MCF 10A (cell line): Measurements from ENCODE around the gene PTGDR2. TPM values are rescaled to one million over a fixed set of nuclear protein-coding genes. Genes with fewer than 3 reads are reported as not detected.
"Not testable (repeated sequence)": the region's sequence is repeated elsewhere in the genome, so short reads cannot be mapped to it uniquely, and the experiment has no call there.

Experiments used
- BruUV-seq: library from RNA; stranded (reverse); fragments of 400-500 nt; replicated peaks from 2 replicates; lab custom pipeline; 2021; lab: Mats Ljungman, UMichigan
- CTCF ChIA-PET: fragments of 300-600 bp; sonication (Branson Sonifier 250); formaldehyde crosslinking; extraction: SDS; loops from one replicate; lab custom pipeline; 2021; ENCODE audit warnings: antibody characterized with exemption, inconsistent platforms; lab: Yijun Ruan, JAX
- POLR2A ChIA-PET: fragments of 300-600, 350-650 bp; sonication (Branson Sonifier 250); formaldehyde crosslinking; extraction: SDS; loops from one replicate; lab custom pipeline; 2020; ENCODE audit warnings: antibody characterized with exemption, inconsistent platforms; lab: Yijun Ruan, JAX
- DNase-seq: peaks from one replicate; pipeline ENCODE4 v3.0.0-alpha.2; 2018; ENCODE audit not compliant: unreplicated experiment
- H3K27ac Mint-ChIP-seq: one replicate; pipeline ENCODE4 v1.8.0; 2022; ENCODE audit warnings: mild to moderate bottlenecking, low read depth, mixed read lengths; ENCODE audit not compliant: unreplicated experiment
- H3K27me3 Mint-ChIP-seq: one replicate; pipeline ENCODE4 v1.8.0; 2022; ENCODE audit warnings: mixed read lengths; ENCODE audit not compliant: insufficient read depth, unreplicated experiment
- H3K36me3 Mint-ChIP-seq: one replicate; pipeline ENCODE4 v1.8.0; 2022; ENCODE audit warnings: mild to moderate bottlenecking, moderate library complexity, mixed read lengths; ENCODE audit not compliant: insufficient read depth, unreplicated experiment
- H3K4me1 Mint-ChIP-seq: one replicate; pipeline ENCODE4 v1.8.0; 2022; ENCODE audit warnings: mixed read lengths; ENCODE audit not compliant: insufficient read depth, unreplicated experiment
- H3K4me3 Mint-ChIP-seq: one replicate; pipeline ENCODE4 v1.8.0; 2022; ENCODE audit warnings: mild to moderate bottlenecking, moderate library complexity, mixed read lengths; ENCODE audit not compliant: unreplicated experiment
- H3K9me3 Mint-ChIP-seq: one replicate; pipeline ENCODE4 v1.8.0; 2022; ENCODE audit warnings: mixed read lengths; ENCODE audit not compliant: unreplicated experiment
- CTCF ChIP-seq: fragments of 200-600 bp; IDR thresholded peaks from one replicate; pipeline ENCODE4 v1.8.0; 2022; ENCODE audit warnings: antibody characterized with exemption, mild to moderate bottlenecking; ENCODE audit not compliant: unreplicated experiment
- intact Hi-C: fragments of 100-400 bp; cut with micrococcal nuclease; formaldehyde crosslinking; loops from 2 replicates; pipeline ENCODE4 v1.14.1; 2022
- total RNA-seq: library from RNA; stranded (reverse); gene quantifications from 2 replicates; pipeline ENCODE4 v1.2.3, GENCODE V29; 2022

The PTGDR2 gene
- total RNA-seq, 1 experiment from 2014 or later = not detected

GRCh38 chr11:60831143-60831500 is 24.6 kb downstream of the PTGDR2 start:
- peak overlapping the region; percentile 35 for H3K4me3 Mint-ChIP-seq

GRCh38 chr11:60830478-60831142 is 25.1 kb downstream of the PTGDR2 start:
- CTCF ChIA-PET = interaction anchor here (0.5 to 7.6 kb wide), 55 partner anchors 9 to 634 kb away, joined by 3 to 163 read pairs (median 5); partner anchors contain the start of genes TMEM109 and ZP1
- no TSS peak for BruUV-seq
- Mint-ChIP-seq H3K9me3 (no peaks in the 10 kb centered on the region), H3K27me3 (peaks cover 8% of the 10 kb centered on the region), H3K4me1 (peaks cover 17% of the 10 kb centered on the region), H3K36me3 (no peaks in the 10 kb centered on the region), H3K4me3 (peak overlapping the region; percentile 35), H3K27ac (no peak overlapping the region)
- no peak for DNase-seq
- intact Hi-C loops = loop anchor here (1.0 to 2.0 kb wide), 6 partner anchors 56 to 357 kb away; no protein-coding TSS in a partner anchor
- POLR2A ChIA-PET = interaction anchor here (0.6 to 2.4 kb wide), 11 partner anchors 11 to 305 kb away, joined by 3 to 16 read pairs (median 7); partner anchors contain the start of genes PRPF19 and TMEM109
- TF ChIP-seq CTCF = no peak

More at GRCh38 chr11:60831143-60831500, 24.6 kb downstream of the PTGDR2 start:
- Mint-ChIP-seq H3K27ac (no peak overlapping the region), H3K36me3 (no peaks in the 10 kb centered on the region), H3K9me3 (no peaks in the 10 kb centered on the region), H3K4me1 (peaks cover 21% of the 10 kb centered on the region), H3K27me3 (peaks cover 8% of the 10 kb centered on the region)
- intact Hi-C loops = loop anchor here (1.0 to 2.0 kb wide), 6 partner anchors 56 to 356 kb away; no protein-coding TSS in a partner anchor
- CTCF ChIA-PET = interaction anchor here (0.5 to 7.6 kb wide), 60 partner anchors 8 to 554 kb away, joined by 3 to 163 read pairs (median 5); partner anchors contain the start of genes TMEM109 and ZP1
- no TSS peak for BruUV-seq
- DNase-seq = peak; percentile 83
- POLR2A ChIA-PET = interaction anchor here (0.6 to 2.4 kb wide), 12 partner anchors 10 to 567 kb away, joined by 3 to 16 read pairs (median 6); partner anchors contain the start of genes PRPF19 and TMEM109
- TF ChIP-seq CTCF = peak; percentile 92

GRCh38 chr11:60825790-60826189 is 30.0 kb downstream of the PTGDR2 start:
- Mint-ChIP-seq H3K9me3 (no peaks in the 10 kb centered on the region), H3K4me1 (no peaks in the 10 kb centered on the region), H3K27ac (no peak overlapping the region), H3K27me3 (peaks cover 8% of the 10 kb centered on the region), H3K4me3 (no peak overlapping the region), H3K36me3 (no peaks in the 10 kb centered on the region)
- ChIA-PET CTCF (interaction anchor here (0.7 to 2.0 kb wide), 3 partner anchors 64 to 361 kb away, joined by 3 to 6 read pairs (median 4); no protein-coding TSS in a partner anchor), POLR2A (no interaction called here)
- TF ChIP-seq CTCF = no peak
- DNase-seq = no peak
- intact Hi-C loops = no loop called here
- BruUV-seq = no TSS peak

GRCh38 chr11:60825118-60825517 is 30.6 kb downstream of the PTGDR2 start:
- intact Hi-C loops = no loop called here
- no peak overlapping the region for H3K27ac Mint-ChIP-seq
- no peaks in the 10 kb centered on the region for H3K4me1 Mint-ChIP-seq
- BruUV-seq = no TSS peak
- no peaks in the 10 kb centered on the region for H3K36me3 Mint-ChIP-seq
- no peaks in the 10 kb centered on the region for H3K9me3 Mint-ChIP-seq
- CTCF ChIA-PET = interaction anchor here (0.6 to 2.0 kb wide), 2 partner anchors 126 to 362 kb away, joined by 3 to 6 read pairs; partner anchors contain the start of gene MS4A8
- H3K4me3 Mint-ChIP-seq = no peak overlapping the region
- no peak for TF ChIP-seq CTCF
- POLR2A ChIA-PET = no interaction called here
- H3K27me3 Mint-ChIP-seq = peaks cover 8% of the 10 kb centered on the region
- no peak for DNase-seq

GRCh38 chr11:60823745-60824306 is 31.9 kb downstream of the PTGDR2 start:
- H3K4me1 Mint-ChIP-seq, DNase-seq, CTCF ChIA-PET, H3K36me3 Mint-ChIP-seq, H3K27ac Mint-ChIP-seq, intact Hi-C loops, H3K4me3 Mint-ChIP-seq, POLR2A ChIA-PET, H3K27me3 Mint-ChIP-seq, BruUV-seq, H3K9me3 Mint-ChIP-seq: not testable (repeated sequence)
